Common myeloid progenitor, CD34-positive (primary cell): Measurements from ENCODE around the gene TGFBR2.

Experiments
- CTCF ChIA-PET: fragments of 350-600 bp; sonication (Branson Sonifier 250); formaldehyde crosslinking; loops from one replicate; lab custom pipeline; 2021; ENCODE audit warnings: antibody characterized with exemption; lab: Charles Lee
- POLR2A ChIA-PET: fragments of 350-600 bp; sonication (Branson Sonifier 250); formaldehyde crosslinking; loops from one replicate; lab custom pipeline; 2021; ENCODE audit warnings: antibody characterized with exemption; lab: Charles Lee
- DNase-seq, 3 donors: peaks; one replicate each; pipeline versions ENCODE4 v3.0.0 to v3.0.0-alpha.2; 2013
- H3K27ac ChIP-seq, 2 experiments: 1 replicate in 1 of 2; 2 replicates in 1 of 2; pipeline ENCODE4 v1.7.0; 2013; ENCODE audit warnings: inconsistent platforms in 2 of 2, low read length in 2 of 2, mild to moderate bottlenecking in 2 of 2, low read depth in 1 of 2, moderate library complexity in 1 of 2; ENCODE audit not compliant: severe bottlenecking in 2 of 2, insufficient read depth in 1 of 2, poor library complexity in 1 of 2
- H3K27me3 ChIP-seq, 5 experiments: replicated peaks in 2 of 5; 1 replicate in 3 of 5; 2 replicates in 2 of 5; pipeline versions ENCODE4 v1.6.1 to v1.7.0; 2013; ENCODE audit warnings: low read length in 4 of 5, mild to moderate bottlenecking in 2 of 5, moderate library complexity in 2 of 5, inconsistent platforms in 1 of 5; ENCODE audit not compliant: insufficient read depth in 5 of 5, control insufficient read depth in 4 of 5
- H3K36me3 ChIP-seq, 4 experiments: 1 replicate in 2 of 4; 2 replicates in 2 of 4; pipeline versions ENCODE4 v1.6.1 to v1.7.0; 2013; ENCODE audit warnings: low read length in 3 of 4, control low read depth in 1 of 4, mild to moderate bottlenecking in 1 of 4; ENCODE audit not compliant: control insufficient read depth in 4 of 4, insufficient read depth in 4 of 4
- H3K4me1 ChIP-seq, 4 experiments: 1 replicate in 3 of 4; 2 replicates in 1 of 4; pipeline versions ENCODE4 v1.6.1 to v1.7.1; 2013; ENCODE audit warnings: low read length in 3 of 4, mild to moderate bottlenecking in 3 of 4, control low read depth in 1 of 4, inconsistent platforms in 1 of 4, moderate library complexity in 1 of 4; ENCODE audit not compliant: control insufficient read depth in 4 of 4, insufficient read depth in 4 of 4; ENCODE audit errors: control extremely low read depth in 1 of 4
- H3K4me3 ChIP-seq, 7 experiments: 1 replicate in 4 of 7; 2 replicates in 3 of 7; pipeline versions ENCODE4 v1.5.1 to v1.7.0; 2013; ENCODE audit warnings: mild to moderate bottlenecking in 7 of 7, low read length in 6 of 7, moderate library complexity in 6 of 7, inconsistent platforms in 2 of 7, low read depth in 2 of 7, control low read depth in 1 of 7; ENCODE audit not compliant: insufficient read depth in 4 of 7, control insufficient read depth in 1 of 7; ENCODE audit errors: extremely low read depth in 1 of 7
- H3K9me3 ChIP-seq, 5 experiments: 1 replicate in 4 of 5; 2 replicates in 1 of 5; pipeline versions ENCODE4 v1.6.1 to v1.7.1; 2013; ENCODE audit warnings: low read length in 4 of 5, mild to moderate bottlenecking in 2 of 5, inconsistent platforms in 1 of 5, low read depth in 1 of 5, moderate library complexity in 1 of 5; ENCODE audit not compliant: control insufficient read depth in 4 of 5, insufficient read depth in 2 of 5; ENCODE audit errors: control extremely low read depth in 1 of 5
- WGBS: methylation state at CpG from one replicate; pipeline ENCODE4 v1.1.5; 2013; ENCODE audit not compliant: insufficient coverage; 5-methylcytosine and 5-hydroxymethylcytosine counted together

TGFBR2 gene

DNA sequence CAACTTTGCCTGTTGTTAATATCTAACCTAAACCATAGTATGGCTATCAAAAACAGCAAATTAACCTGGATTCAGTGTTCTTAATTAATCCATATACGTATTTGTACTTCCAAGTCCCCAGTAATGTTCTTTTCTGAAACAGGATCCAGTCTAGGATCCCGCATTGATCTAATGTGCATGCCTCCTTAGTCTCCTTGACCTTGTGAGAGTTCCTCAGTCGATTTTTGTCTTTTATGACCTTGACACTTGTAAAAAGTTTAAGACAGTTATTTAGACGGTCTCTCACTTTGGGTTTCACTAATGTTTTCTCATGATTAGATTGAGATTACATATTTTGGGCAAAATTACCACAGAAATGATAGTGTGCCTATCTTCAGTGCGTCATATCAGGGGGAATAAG is 69.4 kb downstream of the TGFBR2 start:
- no peak overlapping the region for H3K4me3 ChIP-seq
- peaks cover 3 to 16% (median 7%) of the 10 kb centered on the region in 4 experiments for H3K4me1 ChIP-seq
- H3K36me3 ChIP-seq: peaks cover 27 to 75% (median 58%) of the 10 kb centered on the region in 4 experiments
- ChIA-PET CTCF (interaction anchor here (1.1 kb wide), 1 partner anchor 10 kb away, joined by 6 read pairs; no protein-coding TSS in a partner anchor), POLR2A (no interaction called here)
- no peak for DNase-seq
- H3K27ac ChIP-seq: no peak overlapping the region
- no peaks in the 10 kb centered on the region for H3K9me3 ChIP-seq
- H3K27me3 ChIP-seq: no peaks in the 10 kb centered on the region
- WGBS: 93% methylated on average over 5 of the region's 5 CpGs

DNA sequence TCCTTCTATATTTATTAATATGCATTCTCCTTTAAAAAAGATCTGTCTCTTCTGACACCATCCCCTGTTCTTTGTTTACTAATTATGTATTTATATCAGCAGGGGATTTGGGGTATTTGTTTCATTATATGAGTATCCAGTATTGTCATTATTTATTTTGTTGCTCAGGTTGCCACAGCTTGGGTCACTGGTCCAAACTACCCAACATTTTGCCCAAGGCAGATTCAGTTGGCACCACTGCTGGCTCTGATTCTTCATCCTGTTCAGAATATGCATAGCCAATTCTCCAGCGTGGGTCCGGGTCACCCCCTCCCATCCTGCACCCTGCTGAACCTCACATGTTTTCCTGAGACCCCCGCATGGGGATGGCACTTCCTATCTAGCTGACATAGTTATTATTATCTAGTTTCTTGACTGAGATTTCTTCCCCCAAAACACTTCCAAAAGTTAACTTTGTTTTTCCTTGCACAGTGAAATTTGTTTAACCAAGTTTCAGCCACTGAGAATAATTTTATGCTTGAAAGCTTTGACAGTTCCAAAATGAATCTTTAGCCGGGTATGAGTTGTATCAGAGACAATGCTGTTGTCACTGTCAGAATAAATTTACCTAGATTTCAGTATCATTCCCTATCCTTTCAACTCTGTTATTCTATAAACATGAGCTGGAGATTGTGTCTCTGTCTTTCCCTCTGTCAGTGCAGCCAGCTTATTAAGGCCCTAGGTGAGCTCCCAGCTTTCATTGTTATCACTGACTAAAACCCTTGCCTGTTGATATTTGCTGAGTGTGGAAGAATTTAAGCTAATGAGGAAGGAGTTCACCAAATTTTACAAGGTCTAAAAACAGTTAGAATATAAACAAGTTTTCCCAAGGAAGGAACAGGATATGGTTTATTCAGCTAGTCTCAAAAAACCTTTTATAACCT is 70.3 kb downstream of the TGFBR2 start:
- 86% methylated on average over 1 of the region's 4 CpGs for WGBS
- Histone ChIP-seq H3K4me3 (no peak overlapping the region), H3K9me3 (no peaks in the 10 kb centered on the region), H3K4me1 (peaks cover 6 to 21% (median 12%) of the 10 kb centered on the region in 4 experiments), H3K27ac (no peak overlapping the region), H3K36me3 (peaks cover 22 to 70% (median 50%) of the 10 kb centered on the region in 4 experiments), H3K27me3 (no peaks in the 10 kb centered on the region)
- CTCF ChIA-PET: interaction anchor here (0.7 to 2.0 kb wide), 6 partner anchors 9 to 634 kb away, joined by 3 to 6 read pairs (median 4); no protein-coding TSS in a partner anchor
- POLR2A ChIA-PET: no interaction called here
- DNase-seq: no peak

DNA sequence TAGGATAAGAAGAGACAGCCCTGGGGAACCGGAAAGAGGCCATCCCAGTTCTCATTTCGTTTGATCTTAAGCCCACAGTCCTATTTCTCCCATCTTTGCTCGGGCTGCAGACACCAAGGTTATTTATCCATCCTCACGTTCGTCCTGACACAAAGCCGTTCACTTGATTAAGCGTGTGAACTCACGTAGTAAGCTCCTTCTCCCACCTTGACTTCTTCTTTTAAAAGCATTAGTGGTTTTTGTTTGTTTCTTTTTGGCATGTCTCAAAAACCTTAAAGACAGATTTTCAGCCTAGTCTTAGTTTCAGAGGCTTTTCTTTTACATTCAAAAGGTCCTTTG is 70.9 kb downstream of the TGFBR2 start:
- Histone ChIP-seq H3K27ac (no peak overlapping the region), H3K36me3 (peaks cover 17 to 67% (median 47%) of the 10 kb centered on the region in 4 experiments), H3K4me1 (peaks cover 6 to 27% (median 16%) of the 10 kb centered on the region in 4 experiments), H3K4me3 (no peak overlapping the region), H3K27me3 (no peaks in the 10 kb centered on the region), H3K9me3 (no peaks in the 10 kb centered on the region)
- POLR2A ChIA-PET: no interaction called here
- no peak for DNase-seq
- 98% methylated on average over 6 of the region's 8 CpGs for WGBS
- CTCF ChIA-PET: interaction anchor here (0.7 to 2.0 kb wide), 5 partner anchors 11 to 634 kb away, joined by 3 to 6 read pairs (median 4); no protein-coding TSS in a partner anchor

DNA sequence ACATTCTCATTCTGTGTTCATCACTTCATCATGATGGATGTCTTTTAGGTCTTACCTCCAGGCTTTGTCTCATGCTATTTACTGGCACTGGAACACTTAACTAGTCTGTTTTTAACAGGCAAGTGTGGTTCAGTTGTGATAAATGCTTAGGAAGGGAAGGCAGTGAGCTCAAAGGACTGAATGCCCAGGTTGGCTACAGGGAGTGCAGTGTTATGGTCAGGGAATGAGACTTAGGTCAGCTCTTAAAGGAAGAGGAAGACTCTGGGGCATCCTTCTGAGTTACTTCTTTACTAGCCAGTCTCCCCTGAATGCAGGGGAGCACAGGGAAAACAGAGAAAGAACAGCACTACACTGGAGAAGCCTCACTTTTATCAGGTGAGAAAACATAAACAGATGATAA is 72.6 kb downstream of the TGFBR2 start:
- H3K4me3 ChIP-seq: no peak overlapping the region
- no peak overlapping the region for H3K27ac ChIP-seq
- ChIA-PET CTCF (interaction anchor here (0.8 to 1.3 kb wide), 4 partner anchors 10 to 72 kb away, joined by 3 to 6 read pairs (median 3); no protein-coding TSS in a partner anchor), POLR2A (no interaction called here)
- H3K4me1 ChIP-seq: peaks cover 0 to 25% (median 15%) of the 10 kb centered on the region in 4 experiments
- peaks cover 18 to 69% (median 43%) of the 10 kb centered on the region in 4 experiments for H3K36me3 ChIP-seq
- DNase-seq: no peak
- no peaks in the 10 kb centered on the region for H3K27me3 ChIP-seq
- no peaks in the 10 kb centered on the region for H3K9me3 ChIP-seq

DNA sequence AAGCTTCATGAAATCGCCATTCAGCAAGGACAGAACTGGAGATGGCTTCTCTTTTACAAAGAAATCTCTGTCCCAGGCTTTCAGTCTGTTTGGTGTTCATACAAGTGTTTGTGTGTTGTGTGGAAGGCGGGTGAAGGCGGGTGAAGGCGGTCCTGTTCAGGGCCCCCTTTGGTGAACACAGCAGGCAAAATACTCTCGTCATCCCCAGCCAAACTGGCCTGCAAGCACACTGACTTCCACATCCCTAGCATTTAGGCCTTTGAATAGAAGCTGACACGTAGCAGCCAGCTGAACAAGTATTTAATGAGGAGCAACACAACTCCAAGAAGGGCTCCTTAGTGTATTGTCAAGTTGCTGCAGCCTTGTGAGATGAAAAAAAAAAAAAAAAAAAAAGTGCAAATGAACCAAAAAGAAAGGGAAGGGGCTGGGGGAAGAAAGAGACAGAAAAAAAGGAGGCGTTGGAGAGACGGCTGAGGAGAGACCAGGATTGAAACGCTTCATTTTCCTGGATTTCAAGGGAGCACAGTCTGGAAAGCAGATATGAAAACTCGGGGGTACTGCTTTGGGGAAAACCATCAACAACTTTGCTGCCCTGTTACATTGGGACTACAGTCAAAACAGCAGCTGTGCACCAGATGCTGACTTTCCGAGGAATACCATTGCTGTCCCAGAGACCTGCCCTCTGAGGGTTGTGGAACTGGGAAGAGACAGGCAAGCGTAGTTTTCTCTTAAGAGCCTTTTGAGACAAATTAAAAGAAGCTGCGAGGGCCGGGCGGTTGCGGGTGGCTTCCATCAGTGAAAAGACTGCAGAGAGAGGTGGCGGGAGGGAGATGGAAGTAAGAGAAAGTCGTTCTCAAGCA is 74.6 kb downstream of the TGFBR2 start:
- no peak for DNase-seq
- no peaks in the 10 kb centered on the region for H3K27me3 ChIP-seq
- H3K9me3 ChIP-seq: no peaks in the 10 kb centered on the region
- 95% methylated on average over 15 of the region's 18 CpGs for WGBS
- POLR2A ChIA-PET: no interaction called here
- no peak overlapping the region for H3K4me3 ChIP-seq
- peaks cover 21 to 62% (median 37%) of the 10 kb centered on the region in 4 experiments for H3K36me3 ChIP-seq
- H3K4me1 ChIP-seq: peaks cover 0 to 34% (median 15%) of the 10 kb centered on the region in 4 experiments
- no peak overlapping the region for H3K27ac ChIP-seq
- CTCF ChIA-PET: interaction anchor here (1.9 kb wide), 1 partner anchor 11 kb away, joined by 4 read pairs; no protein-coding TSS in a partner anchor

DNA sequence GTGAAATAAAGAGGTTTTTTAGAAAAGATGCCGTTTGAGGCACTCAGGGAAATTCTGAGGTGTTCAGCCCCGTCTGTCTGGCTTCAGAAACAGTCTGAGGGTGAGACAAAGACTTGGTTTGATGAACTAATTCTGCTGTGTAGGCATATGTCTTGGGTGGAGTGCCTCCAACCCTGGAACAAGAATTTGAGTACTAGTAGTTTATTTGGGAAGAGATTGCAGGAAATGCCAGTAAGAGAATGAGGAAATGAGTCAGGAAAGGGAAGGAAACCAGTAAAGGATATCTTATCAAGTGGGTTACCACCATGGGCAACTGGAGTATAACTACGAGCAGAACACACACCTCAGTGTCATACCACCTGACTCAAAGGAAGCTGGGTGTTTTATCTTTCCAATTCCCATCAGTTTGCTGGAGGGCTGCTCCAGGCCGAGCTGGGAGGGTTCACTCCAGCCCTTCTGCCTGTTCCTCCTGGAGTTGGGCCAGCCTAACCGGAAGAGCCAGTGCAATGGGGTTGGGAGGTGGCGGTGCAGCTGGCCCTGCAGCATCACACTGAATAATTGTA is 75.3 kb downstream of the TGFBR2 start:
- ChIA-PET POLR2A (no interaction called here), CTCF (interaction anchor here (1.3 to 1.9 kb wide), 3 partner anchors 10 to 31 kb away, joined by 3 to 11 read pairs (median 4); no protein-coding TSS in a partner anchor)
- H3K4me3 ChIP-seq: no peak overlapping the region
- H3K27me3 ChIP-seq: no peaks in the 10 kb centered on the region
- no peak for DNase-seq
- peaks cover 0 to 34% (median 15%) of the 10 kb centered on the region in 4 experiments for H3K4me1 ChIP-seq
- H3K27ac ChIP-seq: no peak overlapping the region
- H3K9me3 ChIP-seq: no peaks in the 10 kb centered on the region
- 68% methylated on average over 5 of the region's 6 CpGs for WGBS
- H3K36me3 ChIP-seq: peaks cover 22 to 54% (median 35%) of the 10 kb centered on the region in 4 experiments
